CD1c-positive myeloid dendritic cell (primary cell): ENCODE results near the gene ZBTB46.

Source experiments
- DNase-seq: peaks from one replicate; pipeline ENCODE4 v3.0.0-alpha.2; 2016; ENCODE audit errors: extremely low spot score

The ZBTB46 gene

GRCh38 chr20:63837479-63837878 lies 6.4 kb upstream of the ZBTB46 start:
- peak; percentile 55 for DNase-seq

DNA sequence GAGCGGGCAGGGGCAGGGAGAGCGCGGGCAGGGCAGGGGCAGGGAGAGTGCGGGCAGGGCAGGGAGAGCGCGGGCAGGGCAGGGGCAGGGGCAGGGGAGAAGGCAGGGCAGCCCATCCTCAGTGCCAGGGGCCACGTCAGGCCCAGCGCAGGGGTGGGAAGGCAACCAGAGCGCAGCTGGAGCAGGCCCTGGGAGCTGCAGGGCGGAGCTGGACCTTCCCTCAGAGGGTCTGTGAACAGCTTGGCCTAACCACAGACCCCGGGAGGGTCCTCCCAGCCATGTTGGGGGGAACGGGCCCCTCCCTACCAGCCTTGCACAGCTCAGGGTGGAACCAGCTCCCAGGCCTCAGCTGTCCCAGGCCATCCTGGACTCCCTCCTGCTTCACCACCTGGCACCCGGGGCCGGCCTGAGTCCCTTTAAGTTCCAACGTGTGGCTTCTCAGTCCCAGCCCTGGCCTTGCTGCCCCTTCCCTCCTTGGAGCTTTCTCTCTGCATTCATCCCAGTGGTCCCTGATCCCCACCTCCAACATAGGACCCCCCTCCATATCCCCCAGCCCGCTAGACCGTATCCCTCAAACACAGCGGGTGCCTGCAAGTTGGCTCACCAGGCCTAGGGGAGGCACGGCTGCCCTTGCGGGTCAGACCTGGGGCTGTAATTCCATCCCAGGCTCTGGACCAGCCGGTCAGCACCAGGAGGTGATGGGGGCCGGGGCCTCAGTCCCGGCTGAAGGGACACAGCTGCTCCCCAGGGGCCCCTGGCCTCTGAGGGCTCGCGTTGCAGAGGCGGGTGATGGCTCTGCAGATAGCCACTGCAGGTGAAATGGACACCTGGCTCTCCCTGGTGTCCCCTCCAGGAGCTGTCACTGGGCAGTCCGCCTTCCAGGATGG lies 5.6 kb upstream of the ZBTB46 start:
- no peak for DNase-seq

GRCh38 chr20:63835021-63835858 lies 4.2 kb upstream of the ZBTB46 start:
- peak; percentile 77 for DNase-seq

GRCh38 chr20:63834491-63834880 lies 3.4 kb upstream of the ZBTB46 start:
- no peak for DNase-seq

- no peak for DNase-seq
Measured at GRCh38 chr20:63833776-63834490, 2.9 kb upstream of the ZBTB46 start.

GRCh38 chr20:63831993-63832686 lies 1.1 kb upstream of the ZBTB46 start:
- DNase-seq: peak; percentile 69

DNA sequence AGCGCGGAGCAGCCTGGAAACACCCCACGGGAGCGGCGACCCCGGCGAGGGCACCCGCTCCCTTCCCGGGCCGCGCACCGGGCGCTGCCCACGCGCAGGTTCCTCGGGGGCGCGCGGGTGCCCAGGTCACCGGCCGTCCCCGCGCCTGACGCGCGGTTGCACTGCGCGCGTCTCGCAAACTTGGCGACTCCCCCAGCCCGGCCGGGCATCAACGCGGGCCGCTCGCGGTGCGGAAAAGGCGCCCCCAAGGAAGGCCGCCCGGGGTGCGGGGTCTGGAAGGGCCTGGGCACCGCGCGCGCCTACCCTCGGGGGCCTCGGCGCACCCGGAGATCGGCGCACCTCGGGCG lies 555 bp upstream of the ZBTB46 start:
- DNase-seq: peak; percentile 42

- peak; percentile 25 for DNase-seq
Measured at GRCh38 chr20:63829945-63830835, 874 bp downstream of the ZBTB46 start.

DNA sequence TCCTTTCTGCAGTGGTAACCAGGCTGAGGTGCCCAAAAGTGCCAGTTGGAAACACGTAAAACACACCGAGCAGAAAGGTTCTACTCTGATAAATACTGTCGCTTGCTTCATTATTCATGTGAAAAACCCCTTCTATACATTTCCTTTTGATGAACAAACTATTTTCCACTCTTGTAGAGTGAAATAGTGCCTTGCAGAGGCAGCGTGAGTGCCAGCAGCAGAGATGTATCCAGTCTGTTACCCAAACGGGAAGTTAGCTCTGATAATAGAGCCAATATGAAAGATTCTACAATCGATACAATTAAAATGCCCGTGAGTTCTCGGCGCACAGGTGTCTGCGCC lies 1.5 kb downstream of the ZBTB46 start:
- peak; percentile 37 for DNase-seq

GRCh38 chr20:63828951-63829350 lies 2.1 kb downstream of the ZBTB46 start:
- no peak for DNase-seq

- no peak for DNase-seq
Measured at GRCh38 chr20:63828545-63828944, 2.5 kb downstream of the ZBTB46 start.

DNA sequence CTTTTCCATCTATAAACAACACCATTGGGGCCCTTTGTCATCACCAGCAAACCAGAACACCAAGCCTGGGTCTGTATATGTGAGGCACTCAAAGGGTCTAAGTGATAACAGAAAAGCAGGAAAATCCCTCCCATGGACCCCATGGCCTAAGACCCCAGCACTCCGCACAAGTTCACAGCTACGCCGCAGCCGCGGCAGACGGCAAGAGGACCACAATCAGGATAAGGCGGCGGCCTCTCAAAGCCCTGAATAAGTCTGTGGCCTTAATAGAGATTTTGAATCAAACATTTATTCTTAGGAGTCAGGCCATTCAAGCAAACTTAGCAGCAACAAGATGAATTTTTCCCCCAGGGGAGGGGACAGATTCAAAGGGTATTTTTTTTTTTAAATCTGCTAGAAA lies 2.9 kb downstream of the ZBTB46 start:
- no peak for DNase-seq

DNA sequence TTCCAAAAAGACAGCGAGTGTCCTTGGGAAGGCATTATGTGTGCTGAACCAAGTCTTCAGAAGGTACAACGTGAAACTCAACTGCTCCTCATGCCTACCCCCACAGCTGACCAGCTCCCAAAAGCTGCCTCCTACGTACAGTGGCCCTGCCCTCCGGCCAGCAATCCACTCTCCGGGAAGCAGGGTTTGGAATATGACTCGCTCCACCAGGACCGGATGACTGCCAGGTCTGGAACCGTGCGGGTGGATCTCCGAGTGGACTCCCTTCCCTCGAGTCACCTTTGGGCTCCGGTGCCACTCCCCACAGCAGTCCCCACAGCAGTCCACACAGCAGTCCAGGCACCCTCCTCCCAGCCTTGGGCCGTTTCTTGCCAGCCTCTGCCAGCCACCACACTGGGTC lies 4.3 kb downstream of the ZBTB46 start:
- no peak for DNase-seq

GRCh38 chr20:63825331-63826118 lies 5.5 kb downstream of the ZBTB46 start:
- DNase-seq: no peak

DNA sequence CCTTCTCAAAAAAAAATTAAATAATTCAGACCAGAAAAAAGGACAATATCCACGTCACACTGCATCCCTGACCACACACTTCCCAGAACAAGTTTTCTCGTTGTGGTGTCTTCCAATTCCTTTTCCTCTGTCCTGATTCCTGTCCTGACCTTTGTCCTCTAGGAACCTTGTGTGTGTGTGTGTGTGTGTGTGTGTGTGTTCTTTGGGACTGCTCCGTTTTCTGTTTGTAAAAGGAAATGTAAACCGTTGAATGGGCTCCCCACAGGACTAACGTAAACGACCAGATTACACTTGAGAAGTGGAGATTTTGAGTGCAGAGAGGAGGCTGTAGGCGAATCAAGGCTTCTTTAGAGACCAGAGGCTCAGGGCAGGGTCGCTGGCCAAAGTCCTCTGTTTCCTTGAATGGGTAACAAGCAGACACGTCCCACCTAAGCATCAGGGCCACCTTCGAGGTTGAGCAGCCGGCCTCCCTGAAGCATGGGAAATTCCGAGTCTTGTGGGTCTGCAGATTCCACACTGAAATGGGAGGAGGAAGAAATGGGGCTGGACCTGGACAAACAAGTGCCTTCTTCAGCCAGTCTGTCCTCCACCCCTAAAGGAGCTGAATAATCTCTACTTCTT lies 7.3 kb downstream of the ZBTB46 start:
- DNase-seq: no peak

- DNase-seq: peak; percentile 92
Measured at GRCh38 chr20:63822276-63822696, 8.8 kb downstream of the ZBTB46 start.

GRCh38 chr20:63821811-63822210 lies 9.3 kb downstream of the ZBTB46 start:
- peak; percentile 31 for DNase-seq

DNA sequence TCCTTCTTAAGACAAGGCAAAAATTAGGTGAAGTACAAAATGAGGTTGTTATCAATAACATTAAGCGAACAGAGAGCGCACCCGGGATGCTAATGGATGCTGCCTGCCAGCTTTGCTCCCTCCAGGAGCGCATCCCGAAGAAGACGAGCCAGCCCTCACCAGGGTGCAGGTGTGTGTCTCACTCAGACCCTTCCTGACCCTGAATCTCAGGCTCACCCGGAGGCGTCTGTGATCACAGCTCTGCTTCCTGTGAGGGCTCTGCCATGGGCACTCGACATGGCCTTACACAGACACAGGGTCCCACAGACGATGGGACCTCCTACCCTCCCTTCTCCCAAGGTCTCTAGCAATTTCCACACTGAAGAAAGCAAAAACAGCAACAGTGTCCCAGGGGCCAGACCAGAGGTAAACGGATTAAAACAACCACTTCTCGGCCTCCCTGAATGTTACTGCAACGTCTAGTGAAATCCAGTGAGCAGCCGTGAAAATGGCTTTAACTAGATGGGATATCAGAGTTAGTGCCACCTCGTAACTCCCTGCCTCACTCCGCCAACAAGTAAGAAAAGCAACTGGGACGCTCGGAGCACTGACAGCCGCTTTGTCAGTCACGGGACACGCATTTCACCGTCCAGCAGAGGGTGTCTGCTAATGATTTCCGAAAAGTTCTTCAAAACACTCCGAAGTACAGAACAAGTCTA lies 11.7 kb downstream of the ZBTB46 start:
- no peak for DNase-seq
